Glutamatergic neuron (in vitro differentiated cells): ENCODE measurements around the gene PHF14. TPM values are rescaled to one million over a fixed set of nuclear protein-coding genes. Genes with fewer than 3 reads are reported as not detected.
"Not testable (repeated sequence)": the region's sequence is repeated elsewhere in the genome, so short reads cannot be mapped to it uniquely, and the experiment has no call there.

Experiments used
- DNase-seq: peaks from one replicate; pipeline ENCODE4 v3.0.0; 2022
- H3K27ac Mint-ChIP-seq: one replicate; pipeline ENCODE4 v1.8.0; 2020; ENCODE audit warnings: mild to moderate bottlenecking, mixed read lengths, inconsistent platforms; ENCODE audit not compliant: unreplicated experiment
- H3K27me3 Mint-ChIP-seq: one replicate; pipeline ENCODE4 v1.8.0; 2020; ENCODE audit warnings: mild to moderate bottlenecking, moderate library complexity, mixed read lengths, inconsistent platforms; ENCODE audit not compliant: unreplicated experiment
- H3K36me3 Mint-ChIP-seq: one replicate; pipeline ENCODE4 v1.8.0; 2020; ENCODE audit warnings: mild to moderate bottlenecking, mixed read lengths, inconsistent platforms; ENCODE audit not compliant: unreplicated experiment
- H3K4me1 Mint-ChIP-seq: one replicate; pipeline ENCODE4 v1.8.0; 2020; ENCODE audit warnings: mild to moderate bottlenecking, low read depth, mixed read lengths, inconsistent platforms; ENCODE audit not compliant: unreplicated experiment
- H3K4me3 Mint-ChIP-seq: one replicate; pipeline ENCODE4 v1.8.0; 2020; ENCODE audit warnings: mild to moderate bottlenecking, mixed read lengths, inconsistent platforms; ENCODE audit not compliant: unreplicated experiment
- H3K9me3 Mint-ChIP-seq: one replicate; pipeline ENCODE4 v1.8.0; 2020; ENCODE audit warnings: mild to moderate bottlenecking, moderate library complexity, mixed read lengths, inconsistent platforms; ENCODE audit not compliant: unreplicated experiment
- total RNA-seq: library from RNA; stranded (reverse); fragmentation: NEBNext Ultra II Directional; extraction: Animal tissue kit (Norgen Biotek cat#: 25700); gene quantifications from one replicate; pipeline ENCODE4 v1.2.1, GENCODE V29; 2021; ENCODE audit not compliant: unreplicated experiment
- TF ChIP-seq, protein P1 (sequence below): fragments of 200-600 bp; sonication (generic); IDR thresholded peaks from one replicate; pipeline ENCODE4 v1.5.0; 2021; ENCODE audit not compliant: partially characterized antibody, unreplicated experiment

Gene PHF14
- total RNA-seq, 1 donor from 2014 or later, result 90.1 TPM

DNA sequence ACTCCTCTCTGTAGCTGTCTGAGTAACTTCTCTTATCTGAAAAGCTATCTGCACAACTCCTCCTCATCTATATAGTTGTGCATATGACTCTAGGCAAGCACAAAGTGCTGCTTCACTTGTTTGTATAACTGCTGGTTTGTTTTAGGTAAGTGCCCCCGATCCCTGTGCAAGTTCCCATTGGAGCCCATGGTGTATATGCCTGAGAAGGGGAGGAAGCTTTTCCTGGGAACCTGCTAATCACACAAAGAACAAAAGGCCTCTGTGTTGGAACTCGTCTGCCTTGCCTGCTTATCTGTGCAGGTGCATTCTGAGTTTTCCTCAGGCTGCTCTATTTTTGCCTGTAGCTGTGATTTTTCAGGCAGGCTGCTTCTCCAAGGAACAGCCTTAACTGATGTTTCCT, 23.2 kb upstream of the PHF14 start:
- Mint-ChIP-seq H3K27ac (no peak overlapping the region), H3K36me3 (peaks cover 9% of the 10 kb centered on the region)

DNA sequence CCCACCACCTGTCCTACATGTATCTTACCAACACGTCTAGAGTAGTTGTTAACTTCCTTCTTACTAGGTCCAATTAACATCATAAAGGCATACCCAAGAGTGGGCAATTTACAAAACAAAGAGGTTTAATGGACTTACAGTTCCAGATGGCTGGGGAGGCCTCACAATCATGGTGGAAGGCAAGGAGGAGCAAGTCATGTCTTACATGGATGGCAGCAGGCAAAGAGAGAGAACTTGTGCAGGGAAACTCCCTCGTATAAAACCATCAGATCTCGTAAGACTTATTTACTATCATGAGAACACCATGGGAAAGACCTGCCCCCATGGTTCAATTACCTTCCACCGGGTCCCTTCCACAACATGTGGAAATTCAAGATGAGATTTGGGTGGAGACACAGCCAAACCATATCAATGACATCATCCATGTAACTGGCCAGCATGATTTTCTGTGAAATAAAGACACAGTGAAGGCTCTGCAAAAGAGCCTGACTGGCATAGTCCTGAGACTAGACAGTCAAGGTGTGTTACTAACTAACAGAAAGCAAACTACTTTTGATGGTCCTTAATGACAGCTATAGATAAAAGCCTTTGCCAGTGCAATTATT, 22.6 kb upstream of the PHF14 start:
- not testable (repeated sequence) for H3K4me1 Mint-ChIP-seq, H3K27ac Mint-ChIP-seq

More for the DNA sequence above, 23.2 kb upstream of the PHF14 start:
- DNase-seq, result no peak
- TF ChIP-seq, protein P1, sequence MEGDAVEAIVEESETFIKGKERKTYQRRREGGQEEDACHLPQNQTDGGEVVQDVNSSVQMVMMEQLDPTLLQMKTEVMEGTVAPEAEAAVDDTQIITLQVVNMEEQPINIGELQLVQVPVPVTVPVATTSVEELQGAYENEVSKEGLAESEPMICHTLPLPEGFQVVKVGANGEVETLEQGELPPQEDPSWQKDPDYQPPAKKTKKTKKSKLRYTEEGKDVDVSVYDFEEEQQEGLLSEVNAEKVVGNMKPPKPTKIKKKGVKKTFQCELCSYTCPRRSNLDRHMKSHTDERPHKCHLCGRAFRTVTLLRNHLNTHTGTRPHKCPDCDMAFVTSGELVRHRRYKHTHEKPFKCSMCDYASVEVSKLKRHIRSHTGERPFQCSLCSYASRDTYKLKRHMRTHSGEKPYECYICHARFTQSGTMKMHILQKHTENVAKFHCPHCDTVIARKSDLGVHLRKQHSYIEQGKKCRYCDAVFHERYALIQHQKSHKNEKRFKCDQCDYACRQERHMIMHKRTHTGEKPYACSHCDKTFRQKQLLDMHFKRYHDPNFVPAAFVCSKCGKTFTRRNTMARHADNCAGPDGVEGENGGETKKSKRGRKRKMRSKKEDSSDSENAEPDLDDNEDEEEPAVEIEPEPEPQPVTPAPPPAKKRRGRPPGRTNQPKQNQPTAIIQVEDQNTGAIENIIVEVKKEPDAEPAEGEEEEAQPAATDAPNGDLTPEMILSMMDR, result no peak
- Mint-ChIP-seq H3K4me3 (no peak overlapping the region), H3K9me3 (peaks cover 7% of the 10 kb centered on the region), H3K27me3 (no peaks in the 10 kb centered on the region), H3K4me1 (no peaks in the 10 kb centered on the region)

DNA sequence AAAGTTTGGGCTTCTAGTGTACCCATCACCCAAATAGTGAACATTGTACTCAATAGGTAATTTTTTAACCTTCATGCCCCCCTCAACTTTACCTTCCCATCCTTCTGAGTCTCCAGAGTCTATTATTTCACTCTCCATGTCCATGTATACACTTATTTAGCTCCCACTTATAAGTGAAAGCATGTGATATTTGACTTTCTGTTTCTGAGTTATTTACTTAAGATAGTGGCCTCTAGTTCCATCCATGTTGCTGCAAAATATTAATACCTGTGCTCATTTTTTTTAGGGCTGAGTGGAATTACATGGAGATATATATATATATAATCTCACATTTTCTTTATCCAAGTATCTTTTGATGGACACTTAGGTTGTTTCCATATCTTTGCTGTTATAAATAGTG, 21.1 kb upstream of the PHF14 start:
- peaks cover 8% of the 10 kb centered on the region for H3K9me3 Mint-ChIP-seq
- TF ChIP-seq, protein P1, result no peak
- no peaks in the 10 kb centered on the region for H3K27me3 Mint-ChIP-seq
- no peak overlapping the region for H3K27ac Mint-ChIP-seq
- peaks cover 1% of the 10 kb centered on the region for H3K4me1 Mint-ChIP-seq
- DNase-seq, result no peak
- H3K36me3 Mint-ChIP-seq, result peaks cover 9% of the 10 kb centered on the region
- H3K4me3 Mint-ChIP-seq, result no peak overlapping the region

More for the DNA sequence above, 22.6 kb upstream of the PHF14 start:
- H3K36me3 Mint-ChIP-seq, H3K27me3 Mint-ChIP-seq, H3K9me3 Mint-ChIP-seq, H3K4me3 Mint-ChIP-seq, DNase-seq: not testable (repeated sequence)

DNA sequence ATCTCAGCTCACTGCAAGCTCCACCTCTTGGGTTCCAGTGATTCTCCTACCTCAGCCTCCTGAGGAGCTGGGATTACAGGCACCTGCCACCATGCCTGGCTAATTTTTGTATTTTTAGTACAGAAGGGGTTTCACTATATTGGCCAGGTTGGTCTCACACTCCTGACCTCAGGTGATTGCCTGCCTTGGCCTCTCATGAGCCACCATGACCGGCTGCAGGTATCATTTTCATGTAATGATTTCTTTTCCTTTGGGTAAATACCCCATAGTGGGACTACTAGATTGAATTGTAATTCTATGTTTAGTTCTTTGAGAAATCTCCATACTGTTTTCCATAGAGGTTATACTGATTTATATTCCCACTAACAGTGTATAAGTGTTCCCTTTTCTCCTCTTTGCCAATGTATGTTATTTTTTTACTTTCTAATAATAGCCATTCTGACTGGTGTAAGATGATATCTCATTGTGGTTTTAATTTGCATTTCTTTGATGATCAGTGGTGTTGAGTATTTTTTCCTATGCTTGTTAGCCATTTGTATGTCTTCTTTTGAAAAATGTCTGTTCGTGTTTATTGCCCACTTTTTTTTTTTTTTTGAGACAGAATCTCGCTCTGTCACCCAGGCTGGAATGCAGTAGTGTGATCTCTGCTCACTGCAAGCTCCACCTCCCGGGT, 20.5 kb upstream of the PHF14 start:
- not testable (repeated sequence) for H3K27me3 Mint-ChIP-seq, H3K4me3 Mint-ChIP-seq, H3K27ac Mint-ChIP-seq, DNase-seq, H3K9me3 Mint-ChIP-seq, H3K4me1 Mint-ChIP-seq, H3K36me3 Mint-ChIP-seq

DNA sequence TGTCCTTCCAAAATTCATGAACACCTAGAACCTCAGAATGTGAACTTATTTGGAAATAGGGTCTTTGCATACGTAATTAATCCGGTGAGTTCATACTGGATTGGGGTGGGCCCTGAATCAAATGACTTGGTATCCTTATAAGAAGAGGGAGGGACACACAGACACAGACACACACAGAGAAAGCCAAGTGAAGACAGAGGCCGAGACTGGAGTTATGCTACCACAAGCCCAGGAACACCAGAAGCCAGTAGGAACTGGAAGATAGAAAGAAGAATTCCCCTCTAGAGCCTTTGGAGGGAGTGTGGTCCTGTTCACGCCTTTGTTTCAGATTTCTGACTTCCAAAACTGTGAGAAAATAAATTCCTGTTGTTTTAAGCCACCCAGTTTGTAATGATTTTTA, 17.1 kb upstream of the PHF14 start:
- H3K4me1 Mint-ChIP-seq, result peaks cover 1% of the 10 kb centered on the region
- DNase-seq, result no peak
- H3K27ac Mint-ChIP-seq, result no peak overlapping the region
- peaks cover 2% of the 10 kb centered on the region for H3K9me3 Mint-ChIP-seq
- H3K27me3 Mint-ChIP-seq, result no peaks in the 10 kb centered on the region
- TF ChIP-seq, protein P1, result no peak
- H3K36me3 Mint-ChIP-seq, result no peaks in the 10 kb centered on the region
- no peak overlapping the region for H3K4me3 Mint-ChIP-seq

DNA sequence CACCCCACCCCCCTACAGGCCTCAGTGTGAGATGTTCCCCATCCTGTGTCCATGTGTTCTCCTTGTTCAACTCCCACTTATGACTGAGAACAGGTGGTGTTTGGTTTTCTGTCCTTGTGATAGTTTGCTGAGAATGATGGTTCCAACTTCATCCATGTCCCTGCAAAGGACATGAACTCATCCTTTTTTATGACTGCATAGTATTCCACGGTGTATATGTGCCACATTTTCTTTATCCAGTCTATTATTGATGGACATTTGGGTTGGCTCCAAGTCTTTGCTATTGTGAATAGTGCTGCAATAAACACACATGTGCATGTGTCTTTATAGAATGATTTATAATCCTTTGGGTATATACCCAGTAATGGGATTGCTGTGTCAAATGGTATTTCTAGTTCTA, 13.4 kb upstream of the PHF14 start:
- not testable (repeated sequence) for H3K36me3 Mint-ChIP-seq, H3K4me3 Mint-ChIP-seq, DNase-seq, H3K9me3 Mint-ChIP-seq, H3K27ac Mint-ChIP-seq, H3K4me1 Mint-ChIP-seq, H3K27me3 Mint-ChIP-seq

DNA sequence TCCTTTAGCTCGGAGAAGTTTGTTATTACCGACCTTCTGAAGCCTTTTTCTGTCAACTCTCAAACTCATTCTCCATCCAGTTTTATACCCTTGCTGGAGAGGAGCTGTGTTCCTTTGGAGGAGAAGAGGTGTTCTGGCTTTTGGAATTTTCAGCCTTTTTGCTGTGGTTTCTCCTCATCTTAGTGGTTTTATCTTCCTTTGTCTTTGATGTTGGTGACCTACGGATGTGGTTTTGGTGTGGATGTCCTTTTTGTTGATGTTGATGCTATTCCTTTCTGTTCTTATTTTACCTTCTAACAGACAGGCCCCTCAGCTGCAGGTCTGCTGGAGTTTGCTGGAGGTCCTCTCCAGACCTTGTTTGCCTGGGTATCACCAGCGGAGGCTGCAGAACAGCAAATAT, 8.7 kb upstream of the PHF14 start:
- not testable (repeated sequence) for H3K4me3 Mint-ChIP-seq, H3K27ac Mint-ChIP-seq, H3K36me3 Mint-ChIP-seq, H3K4me1 Mint-ChIP-seq, DNase-seq, H3K9me3 Mint-ChIP-seq, H3K27me3 Mint-ChIP-seq
